Measurements from ENCODE around the gene KCNS3.
A peak's percentile ranks its signal among the peaks of the same experiment; 100 is the strongest.

KCNS3 gene

GRCh38 chr2:17857021-17857420 is 21.4 kb upstream of the KCNS3 start:
- Histone ChIP-seq H3K4me3 (ENCODE audit: low read length) (no peak overlapping the region), H3K4me1 (ENCODE audit: control insufficient read depth, insufficient read depth, low read length) (no peaks in the 10 kb centered on the region), H3K9ac (ENCODE audit: low read length) (no peak overlapping the region), H3K27me3 (ENCODE audit: control insufficient read depth, insufficient read depth, low read length) (no peaks in the 10 kb centered on the region), H3K27ac (ENCODE audit: low read depth, low read length) (no peak overlapping the region), H3K36me3 (ENCODE audit: control insufficient read depth, insufficient read depth, low read length) (no peaks in the 10 kb centered on the region)

DNA sequence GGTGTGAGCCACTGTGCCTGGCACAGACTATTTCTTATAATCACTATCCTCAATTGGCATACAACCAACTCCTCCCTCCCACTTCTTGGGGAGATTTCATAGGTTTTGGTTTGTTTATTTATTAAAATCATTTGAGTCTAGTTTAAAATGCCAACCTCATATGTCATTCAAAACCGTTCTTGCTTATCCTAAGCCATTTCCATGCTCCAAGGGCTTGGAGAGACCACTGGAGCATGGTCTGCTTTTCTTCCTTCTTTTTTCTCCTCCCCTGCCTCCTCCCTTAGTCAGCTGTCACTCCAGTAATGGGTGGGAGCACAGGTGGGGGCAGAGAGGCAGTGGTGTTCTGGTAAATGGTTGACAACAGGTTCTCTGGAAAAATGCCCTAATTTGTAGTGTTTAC is 20.4 kb upstream of the KCNS3 start:
- no peaks in the 10 kb centered on the region for H3K27me3 ChIP-seq (ENCODE audit: control insufficient read depth, insufficient read depth, low read length)
- H3K4me3 ChIP-seq (ENCODE audit: low read length) = no peak overlapping the region
- no peak overlapping the region for H3K27ac ChIP-seq (ENCODE audit: low read depth, low read length)
- no peak overlapping the region for H3K9ac ChIP-seq (ENCODE audit: low read length)
- no peaks in the 10 kb centered on the region for H3K4me1 ChIP-seq (ENCODE audit: control insufficient read depth, insufficient read depth, low read length)
- no peaks in the 10 kb centered on the region for H3K36me3 ChIP-seq (ENCODE audit: control insufficient read depth, insufficient read depth, low read length)

DNA sequence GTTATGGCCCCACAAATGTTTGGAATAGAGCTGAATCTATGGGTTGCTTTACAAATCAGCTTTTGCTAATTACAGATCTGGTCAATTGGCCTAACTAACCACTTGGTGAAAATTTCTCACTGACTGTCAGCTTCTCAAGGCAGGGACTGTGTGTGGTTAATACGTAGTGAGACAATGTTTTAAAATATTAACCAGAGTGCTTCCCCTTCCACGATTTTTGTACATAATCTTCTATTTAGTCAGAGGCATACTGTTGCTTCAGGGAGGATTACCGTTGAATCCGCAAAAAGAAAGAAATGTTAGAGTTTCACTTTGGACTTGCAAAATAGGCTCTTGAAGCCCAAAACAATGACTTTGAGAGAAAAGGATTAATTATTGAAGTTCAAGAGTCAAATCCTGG is 14.9 kb upstream of the KCNS3 start:
- no peak overlapping the region for H3K9ac ChIP-seq (ENCODE audit: low read length)
- no peaks in the 10 kb centered on the region for H3K27me3 ChIP-seq (ENCODE audit: control insufficient read depth, insufficient read depth, low read length)
- no peak overlapping the region for H3K27ac ChIP-seq (ENCODE audit: low read depth, low read length)
- H3K36me3 ChIP-seq (ENCODE audit: control insufficient read depth, insufficient read depth, low read length) = no peaks in the 10 kb centered on the region
- H3K4me1 ChIP-seq (ENCODE audit: control insufficient read depth, insufficient read depth, low read length) = no peaks in the 10 kb centered on the region
- H3K4me3 ChIP-seq (ENCODE audit: low read length) = no peak overlapping the region

- Histone ChIP-seq H3K4me3 (ENCODE audit: low read length) (no peak overlapping the region), H3K27me3 (ENCODE audit: control insufficient read depth, insufficient read depth, low read length) (no peaks in the 10 kb centered on the region), H3K36me3 (ENCODE audit: control insufficient read depth, insufficient read depth, low read length) (no peaks in the 10 kb centered on the region), H3K27ac (ENCODE audit: low read depth, low read length) (no peak overlapping the region), H3K9ac (ENCODE audit: low read length) (no peak overlapping the region), H3K4me1 (ENCODE audit: control insufficient read depth, insufficient read depth, low read length) (no peaks in the 10 kb centered on the region)
Measured at GRCh38 chr2:17864676-17865075, 13.8 kb upstream of the KCNS3 start.

DNA sequence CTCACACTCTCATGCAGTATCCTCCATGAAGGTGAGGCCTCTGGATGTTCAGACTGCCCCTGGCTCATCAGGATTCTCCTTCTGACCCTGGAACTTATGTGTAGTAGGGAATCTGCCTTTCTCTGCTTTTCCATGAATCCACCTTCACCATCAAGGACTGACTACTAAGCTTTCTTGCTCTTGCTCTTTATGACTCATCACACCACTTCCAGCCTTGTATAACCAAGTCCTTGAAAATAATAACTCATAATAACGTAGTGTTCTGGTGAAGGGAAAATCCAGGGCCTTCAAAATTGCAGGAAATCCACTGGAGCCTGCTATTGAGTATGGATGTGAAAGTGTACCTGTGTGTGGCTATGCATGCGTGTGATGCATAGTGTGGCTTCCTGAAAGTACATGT is 11.3 kb upstream of the KCNS3 start:
- no peak overlapping the region for H3K4me3 ChIP-seq (ENCODE audit: low read length)
- no peaks in the 10 kb centered on the region for H3K36me3 ChIP-seq (ENCODE audit: control insufficient read depth, insufficient read depth, low read length)
- no peak overlapping the region for H3K9ac ChIP-seq (ENCODE audit: low read length)
- no peak overlapping the region for H3K27ac ChIP-seq (ENCODE audit: low read depth, low read length)
- no peaks in the 10 kb centered on the region for H3K4me1 ChIP-seq (ENCODE audit: control insufficient read depth, insufficient read depth, low read length)
- no peaks in the 10 kb centered on the region for H3K27me3 ChIP-seq (ENCODE audit: control insufficient read depth, insufficient read depth, low read length)

DNA sequence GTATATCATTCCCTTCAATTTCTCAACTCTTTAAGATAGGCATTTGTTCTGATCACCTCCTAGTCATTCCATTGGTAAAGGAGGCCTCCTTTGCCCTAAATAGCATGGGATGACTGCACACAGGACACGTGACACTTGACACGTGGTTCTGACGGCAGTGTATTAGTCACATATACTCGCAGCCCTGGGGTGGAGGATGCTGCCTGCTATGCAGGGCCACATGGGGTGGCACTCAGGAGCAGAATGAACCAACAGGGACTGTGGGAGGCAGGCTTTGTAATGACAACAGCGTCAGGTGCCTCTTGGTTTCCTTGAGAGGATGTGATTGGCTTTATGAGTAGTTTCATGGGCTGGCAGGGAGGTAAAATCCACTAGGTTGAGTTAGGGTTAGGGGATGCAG is 9.3 kb upstream of the KCNS3 start:
- no peaks in the 10 kb centered on the region for H3K4me1 ChIP-seq (ENCODE audit: control insufficient read depth, insufficient read depth, low read length)
- no peaks in the 10 kb centered on the region for H3K36me3 ChIP-seq (ENCODE audit: control insufficient read depth, insufficient read depth, low read length)
- no peak overlapping the region for H3K4me3 ChIP-seq (ENCODE audit: low read length)
- no peaks in the 10 kb centered on the region for H3K27me3 ChIP-seq (ENCODE audit: control insufficient read depth, insufficient read depth, low read length)
- H3K27ac ChIP-seq (ENCODE audit: low read depth, low read length) = no peak overlapping the region
- H3K9ac ChIP-seq (ENCODE audit: low read length) = no peak overlapping the region

GRCh38 chr2:17871639-17872038 is 6.8 kb upstream of the KCNS3 start:
- H3K36me3 ChIP-seq (ENCODE audit: control insufficient read depth, insufficient read depth, low read length) = no peaks in the 10 kb centered on the region
- H3K9ac ChIP-seq (ENCODE audit: low read length) = no peak overlapping the region
- H3K4me3 ChIP-seq (ENCODE audit: low read length) = no peak overlapping the region
- no peaks in the 10 kb centered on the region for H3K4me1 ChIP-seq (ENCODE audit: control insufficient read depth, insufficient read depth, low read length)
- H3K27me3 ChIP-seq (ENCODE audit: control insufficient read depth, insufficient read depth, low read length) = no peaks in the 10 kb centered on the region
- no peak overlapping the region for H3K27ac ChIP-seq (ENCODE audit: low read depth, low read length)

- Histone ChIP-seq H3K4me3 (ENCODE audit: low read length) (no peak overlapping the region), H3K9ac (ENCODE audit: low read length) (no peak overlapping the region)
Measured at GRCh38 chr2:17873021-17873420, 5.4 kb upstream of the KCNS3 start.

GRCh38 chr2:17876590-17876989 is 1.9 kb upstream of the KCNS3 start:
- Histone ChIP-seq H3K4me3 (ENCODE audit: low read length) (no peak overlapping the region), H3K36me3 (ENCODE audit: control insufficient read depth, insufficient read depth, low read length) (no peaks in the 10 kb centered on the region), H3K27me3 (ENCODE audit: control insufficient read depth, insufficient read depth, low read length) (no peaks in the 10 kb centered on the region), H3K9ac (ENCODE audit: low read length) (no peak overlapping the region), H3K4me1 (ENCODE audit: control insufficient read depth, insufficient read depth, low read length) (no peaks in the 10 kb centered on the region), H3K27ac (ENCODE audit: low read depth, low read length) (no peak overlapping the region)

More at GRCh38 chr2:17873021-17873420, 5.4 kb upstream of the KCNS3 start:
- Histone ChIP-seq H3K36me3 (ENCODE audit: control insufficient read depth, insufficient read depth, low read length) (no peaks in the 10 kb centered on the region), H3K27me3 (ENCODE audit: control insufficient read depth, insufficient read depth, low read length) (no peaks in the 10 kb centered on the region), H3K27ac (ENCODE audit: low read depth, low read length) (no peak overlapping the region), H3K4me1 (ENCODE audit: control insufficient read depth, insufficient read depth, low read length) (no peaks in the 10 kb centered on the region)

GRCh38 chr2:17877811-17878280 is 621 bp upstream of the KCNS3 start:
- no peak overlapping the region for H3K9ac ChIP-seq (ENCODE audit: low read length)
- no peak overlapping the region for H3K27ac ChIP-seq (ENCODE audit: low read depth, low read length)

GRCh38 chr2:17879137-17879912 is 858 bp downstream of the KCNS3 start:
- H3K36me3 ChIP-seq (ENCODE audit: control insufficient read depth, insufficient read depth, low read length) = no peaks in the 10 kb centered on the region
- H3K27ac ChIP-seq (ENCODE audit: low read depth, low read length) = no peak overlapping the region
- peak overlapping the region; percentile 84 for H3K4me3 ChIP-seq (ENCODE audit: low read length)
- H3K9ac ChIP-seq (ENCODE audit: low read length) = no peak overlapping the region
- H3K27me3 ChIP-seq (ENCODE audit: control insufficient read depth, insufficient read depth, low read length) = no peaks in the 10 kb centered on the region
- H3K4me1 ChIP-seq (ENCODE audit: control insufficient read depth, insufficient read depth, low read length) = no peaks in the 10 kb centered on the region

More at GRCh38 chr2:17877811-17878280, 621 bp upstream of the KCNS3 start:
- H3K27me3 ChIP-seq (ENCODE audit: control insufficient read depth, insufficient read depth, low read length) = no peaks in the 10 kb centered on the region
- no peaks in the 10 kb centered on the region for H3K36me3 ChIP-seq (ENCODE audit: control insufficient read depth, insufficient read depth, low read length)
- no peaks in the 10 kb centered on the region for H3K4me1 ChIP-seq (ENCODE audit: control insufficient read depth, insufficient read depth, low read length)
- H3K4me3 ChIP-seq (ENCODE audit: low read length) = peak overlapping the region; percentile 84

DNA sequence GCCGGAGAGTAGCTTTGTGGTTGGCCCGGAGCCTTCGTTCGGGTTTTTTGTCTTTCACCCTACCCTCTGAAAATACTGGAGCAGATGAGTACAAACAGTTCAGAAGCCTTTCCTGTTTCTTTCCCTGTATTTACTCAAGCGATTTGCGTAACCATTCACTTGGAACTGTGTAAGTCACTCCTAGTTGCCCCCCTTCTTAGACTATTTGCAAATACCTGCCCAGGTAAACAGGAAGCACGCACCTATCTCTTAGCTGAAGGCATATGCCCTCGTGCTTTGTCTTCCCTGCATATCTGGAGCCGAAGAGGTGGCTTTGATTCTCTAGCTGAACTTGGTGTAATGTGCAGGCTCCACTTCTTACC is 1.4 kb downstream of the KCNS3 start:
- H3K27me3 ChIP-seq (ENCODE audit: control insufficient read depth, insufficient read depth, low read length) = no peaks in the 10 kb centered on the region
- no peaks in the 10 kb centered on the region for H3K4me1 ChIP-seq (ENCODE audit: control insufficient read depth, insufficient read depth, low read length)
- H3K9ac ChIP-seq (ENCODE audit: low read length) = no peak overlapping the region
- peak overlapping the region; percentile 84 for H3K4me3 ChIP-seq (ENCODE audit: low read length)
- H3K27ac ChIP-seq (ENCODE audit: low read depth, low read length) = no peak overlapping the region
- H3K36me3 ChIP-seq (ENCODE audit: control insufficient read depth, insufficient read depth, low read length) = no peaks in the 10 kb centered on the region

All from rectal smooth muscle tissue (tissue), 1 donor.